GM18867 (cell line): ENCODE results near the gene FERD3L.

Experiments
- ATAC-seq: cut with Tn5 transposase; IDR thresholded peaks from one replicate; pipeline ENCODE4 v1.9.1; 2021; ENCODE audit warnings: mild to moderate bottlenecking, moderate library complexity; ENCODE audit not compliant: unreplicated experiment

Gene FERD3L

GRCh38 chr7:19101472-19101871, 43.7 kb downstream of the FERD3L start:
- ATAC-seq = no peak

GRCh38 chr7:19099924-19100323, 45.3 kb downstream of the FERD3L start:
- no peak for ATAC-seq

GRCh38 chr7:19099194-19099593, 46.0 kb downstream of the FERD3L start:
- no peak for ATAC-seq

GRCh38 chr7:19098510-19098909, 46.7 kb downstream of the FERD3L start:
- ATAC-seq = no peak

GRCh38 chr7:19097165-19098055, 47.8 kb downstream of the FERD3L start:
- ATAC-seq = no peak

GRCh38 chr7:19095353-19095860, 49.8 kb downstream of the FERD3L start:
- no peak for ATAC-seq
